Stimulated activated CD8-positive, alpha-beta memory T cell treated with anti-CD3 and anti-CD28 coated beads, Interleukin-4, amount 100 ng/mL, for 48 hours (primary cell): ENCODE results near the gene VARS1.
"Not testable (repeated sequence)": the region's sequence is repeated elsewhere in the genome, so short reads cannot be mapped to it uniquely, and the experiment has no call there.

Experiments used
- DNase-seq: peaks from one replicate; pipeline ENCODE4 v3.0.0-alpha.2; 2020

Gene VARS1

DNA sequence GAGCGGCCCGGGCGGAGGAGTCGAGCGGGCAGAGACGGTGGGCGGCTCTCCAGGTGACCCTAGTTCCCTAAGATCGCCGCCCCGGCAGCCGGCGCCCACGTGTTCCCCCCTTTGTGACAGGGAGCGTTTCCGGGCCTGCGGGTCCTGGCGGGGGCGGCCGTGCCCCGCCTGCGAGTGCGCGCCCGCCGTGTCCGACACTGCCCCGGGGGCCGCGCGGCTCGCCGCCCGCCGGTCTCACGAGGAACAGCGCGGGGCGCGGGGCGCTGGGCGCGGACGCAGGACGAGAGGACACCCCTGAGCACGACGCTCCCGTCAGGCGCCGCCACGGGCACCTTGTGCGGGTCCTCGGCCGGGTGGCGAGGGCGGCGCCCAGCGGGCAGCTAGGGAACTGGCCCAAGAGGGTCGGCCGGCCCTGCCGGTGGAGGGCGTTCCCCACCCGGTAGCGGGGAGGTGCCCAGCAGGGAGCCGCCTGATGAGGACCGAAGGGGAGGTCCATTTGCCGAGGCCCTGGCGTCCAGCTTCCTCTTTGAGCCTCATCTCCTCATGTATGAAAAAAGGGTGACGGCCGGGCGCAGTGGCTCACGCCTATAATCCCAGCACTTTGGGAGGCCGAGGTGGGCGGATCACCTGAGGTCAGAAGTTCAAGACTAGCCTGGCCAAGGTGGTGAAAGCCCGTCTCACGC is at the start of gene VARS1:
Gene VARS1 (minus strand): TSS at position 137 of the 683 bp plus-strand sequence. CDS start 535 bp downstream, outside the sequence.
- DNase-seq, result peak; percentile 90

DNA sequence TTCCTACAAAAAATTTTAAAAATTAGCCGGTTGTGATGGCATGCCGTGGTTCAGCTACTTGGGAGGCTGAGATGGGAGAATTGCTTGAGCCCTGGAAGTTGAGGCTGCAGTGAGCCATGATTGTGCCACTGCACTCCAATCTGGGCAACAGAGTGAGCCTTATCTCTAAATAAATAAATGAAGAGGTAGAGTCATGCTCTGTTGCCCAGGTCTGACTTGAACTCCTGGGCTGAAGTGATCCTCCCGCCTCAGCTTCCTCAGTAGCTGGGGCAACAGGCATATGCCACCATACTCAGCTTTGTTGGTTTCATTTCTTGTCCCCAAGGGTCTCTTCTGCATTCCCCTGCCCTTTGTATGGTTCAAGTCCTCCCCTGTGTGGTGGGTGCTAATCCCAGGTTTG is 49.0 kb upstream of the VARS1 start:
- no peak for DNase-seq

DNA sequence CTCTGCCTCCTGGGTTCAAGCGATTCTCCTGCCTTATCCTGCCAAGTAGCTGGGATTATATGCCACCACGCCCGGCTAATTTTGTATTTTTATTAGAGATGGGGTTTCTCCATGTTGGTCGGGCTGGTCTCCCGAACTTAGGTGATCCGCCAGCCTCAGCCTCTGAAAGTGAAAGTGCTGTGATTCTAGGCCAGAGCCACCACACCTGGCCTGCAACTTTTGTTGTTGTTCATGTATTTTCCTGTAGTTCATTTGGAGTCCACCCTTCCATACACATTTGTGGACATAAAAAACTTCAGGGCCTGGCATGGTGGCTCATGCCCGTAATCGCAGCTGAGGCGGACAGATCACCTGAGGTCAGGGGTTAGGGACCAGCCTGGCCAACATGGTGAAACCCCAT is 46.5 kb upstream of the VARS1 start:
- DNase-seq, result no peak

- DNase-seq, result not testable (repeated sequence)
Measured at GRCh38 chr6:31839779-31840126, 44.2 kb upstream of the VARS1 start.

DNA sequence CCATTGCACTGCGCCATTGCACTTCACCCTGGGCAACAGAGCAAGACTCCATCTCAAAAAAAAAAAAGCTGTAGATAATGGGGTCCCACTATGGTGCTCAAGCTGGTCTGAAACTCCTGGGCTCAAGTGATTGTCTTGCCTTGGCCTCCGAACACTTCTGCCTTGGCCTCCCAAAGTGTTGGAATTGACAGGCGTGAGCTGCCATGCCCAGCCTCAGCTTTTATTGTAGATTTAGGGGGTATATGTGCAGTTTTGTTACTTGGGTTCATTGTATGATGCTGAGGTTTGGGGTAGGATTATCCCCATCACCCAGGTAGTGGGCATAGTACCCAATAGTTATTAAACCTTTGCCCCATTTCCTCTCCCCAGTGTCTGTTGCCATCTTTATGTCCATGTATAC is 43.4 kb upstream of the VARS1 start:
- DNase-seq, result no peak

- not testable (repeated sequence) for DNase-seq
Measured at GRCh38 chr6:31838114-31838553, 42.6 kb upstream of the VARS1 start.

DNA sequence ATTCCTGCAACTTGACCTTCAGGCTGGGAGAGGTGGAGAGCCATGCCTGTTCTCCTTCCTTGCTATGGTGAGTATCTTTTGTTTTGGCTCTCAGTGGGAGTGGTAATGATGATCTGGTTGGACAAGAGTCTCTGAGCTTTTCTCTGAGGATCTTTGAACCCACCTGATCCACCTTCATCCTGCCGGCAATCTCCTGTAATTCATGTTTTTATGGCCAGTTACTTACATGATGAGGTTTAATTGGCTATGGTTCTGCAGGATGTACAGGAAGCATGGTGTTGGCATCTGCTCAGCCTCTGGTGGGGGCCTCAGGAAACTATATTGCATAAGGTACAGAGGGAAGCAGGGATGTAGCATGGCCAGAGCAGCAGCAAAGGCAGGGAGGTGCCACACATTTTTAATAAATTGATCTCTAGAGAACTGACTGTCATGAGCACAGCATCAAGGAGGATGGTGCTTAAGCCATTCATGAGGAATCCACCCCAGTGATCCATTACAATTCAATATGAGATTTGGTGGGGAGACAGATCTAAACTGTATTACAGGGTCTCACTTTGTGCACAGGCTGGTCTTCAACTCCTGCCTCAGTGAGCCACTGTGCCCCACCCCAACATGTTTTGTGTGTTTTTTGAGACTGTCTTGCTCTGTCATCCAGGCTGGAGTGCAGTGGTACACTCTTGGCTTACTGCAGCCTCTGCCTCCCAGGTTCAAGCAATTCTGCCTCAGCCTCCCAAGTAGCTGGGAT is 42.0 kb upstream of the VARS1 start:
- no peak for DNase-seq

DNA sequence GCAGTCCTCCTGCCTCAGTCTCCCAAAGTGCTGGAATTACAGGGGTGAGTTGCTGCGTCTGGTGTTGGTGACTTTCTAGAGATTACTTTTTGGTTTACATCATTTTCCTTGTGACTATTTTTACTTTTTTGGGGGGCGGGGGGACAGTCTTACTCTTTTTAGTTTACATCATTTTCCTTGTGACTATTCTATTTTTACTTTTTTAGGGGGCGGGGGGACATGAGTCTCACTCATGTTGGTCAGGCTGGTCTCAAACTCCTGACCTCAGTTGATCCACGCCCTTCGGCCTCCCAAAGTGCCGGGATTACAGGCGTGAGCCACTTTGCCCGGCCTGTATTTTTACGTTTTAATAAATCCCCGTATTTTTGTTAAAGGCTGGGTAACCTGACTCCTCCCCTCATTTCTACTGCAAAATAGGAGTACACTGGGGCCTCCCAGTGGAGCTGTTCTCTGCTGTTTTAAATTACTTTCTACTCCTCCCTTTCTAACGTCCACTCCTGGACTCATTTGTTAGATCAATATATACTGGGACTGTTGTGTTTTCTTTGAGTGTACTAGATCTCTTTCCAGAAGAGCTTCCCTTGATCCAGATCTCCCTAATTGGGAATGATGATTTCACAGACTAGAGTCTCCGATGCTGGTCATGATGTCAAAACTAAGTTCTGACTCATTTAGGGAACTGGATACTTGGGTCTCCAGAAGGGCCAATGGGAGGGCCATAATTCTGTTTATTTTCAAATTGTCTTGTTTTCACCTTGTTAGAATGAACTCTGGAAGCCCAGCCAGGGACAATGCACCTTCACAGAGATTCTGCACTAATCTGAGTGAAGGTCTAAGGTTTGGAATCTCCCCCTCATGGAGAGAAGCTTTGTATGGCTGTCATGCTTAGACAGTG is 41.2 kb upstream of the VARS1 start:
- DNase-seq, result no peak

GRCh38 chr6:31836047-31836473 is 40.5 kb upstream of the VARS1 start:
- no peak for DNase-seq

GRCh38 chr6:31834367-31835250 is 39.1 kb upstream of the VARS1 start:
- DNase-seq, result peak; percentile 88

GRCh38 chr6:31831350-31832215 is 36.0 kb upstream of the VARS1 start:
- no peak for DNase-seq

DNA sequence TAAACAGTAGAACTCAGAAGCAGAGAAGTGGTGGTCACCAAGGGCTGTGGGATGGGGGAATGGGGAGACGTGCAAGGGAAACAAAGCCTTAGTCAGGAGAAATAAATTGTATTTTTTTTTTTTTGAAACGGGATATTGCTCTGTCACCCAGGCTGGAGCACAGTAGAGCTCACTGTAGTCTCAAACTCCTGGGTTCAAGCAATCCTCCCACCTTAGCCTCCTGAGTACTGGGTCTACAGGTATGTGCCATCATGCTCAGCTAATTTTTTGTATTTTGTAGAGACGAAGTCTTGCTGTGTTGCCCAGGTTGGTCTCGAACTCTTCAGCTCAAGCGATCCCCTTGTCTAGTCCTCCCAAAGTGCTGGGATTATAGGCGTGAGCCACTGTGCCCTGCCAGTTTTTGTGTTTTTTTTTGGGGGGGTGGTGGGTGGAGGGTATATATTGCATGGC is 35.4 kb upstream of the VARS1 start:
- no peak for DNase-seq

GRCh38 chr6:31829633-31830283 is 34.2 kb upstream of the VARS1 start:
- DNase-seq, result no peak

- peak; percentile 93 for DNase-seq
Measured at GRCh38 chr6:31827286-31828079, 31.9 kb upstream of the VARS1 start, which contains the start of gene HSPA1B. HSPA1B (plus strand) TSS chr6:31827738; CDS start chr6:31827951, 213 bp downstream.

DNA sequence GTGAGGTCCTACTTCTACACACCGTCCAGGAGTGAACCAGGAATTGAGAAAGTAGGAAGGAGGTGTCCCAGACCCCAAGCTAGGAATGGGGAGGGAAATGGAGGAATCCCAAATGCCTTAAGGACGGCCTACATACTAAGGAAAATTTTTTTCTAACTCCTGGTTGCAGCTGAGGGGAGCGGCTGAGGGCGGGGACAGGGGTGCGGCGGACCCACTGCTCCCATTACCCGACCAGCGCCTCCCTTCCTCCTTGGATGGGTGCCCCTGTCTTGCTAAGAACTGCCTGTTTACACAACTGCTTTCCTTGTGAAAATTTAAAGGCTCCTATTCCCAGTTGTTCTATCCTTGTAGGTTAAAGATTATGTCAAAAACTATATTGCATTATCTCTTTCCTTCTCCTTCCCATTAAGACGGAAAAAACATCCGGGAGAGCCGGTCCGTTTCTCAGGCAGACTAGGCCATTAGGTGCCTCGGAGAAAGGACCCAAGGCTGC is 31.3 kb upstream of the VARS1 start:
- DNase-seq, result no peak

DNA sequence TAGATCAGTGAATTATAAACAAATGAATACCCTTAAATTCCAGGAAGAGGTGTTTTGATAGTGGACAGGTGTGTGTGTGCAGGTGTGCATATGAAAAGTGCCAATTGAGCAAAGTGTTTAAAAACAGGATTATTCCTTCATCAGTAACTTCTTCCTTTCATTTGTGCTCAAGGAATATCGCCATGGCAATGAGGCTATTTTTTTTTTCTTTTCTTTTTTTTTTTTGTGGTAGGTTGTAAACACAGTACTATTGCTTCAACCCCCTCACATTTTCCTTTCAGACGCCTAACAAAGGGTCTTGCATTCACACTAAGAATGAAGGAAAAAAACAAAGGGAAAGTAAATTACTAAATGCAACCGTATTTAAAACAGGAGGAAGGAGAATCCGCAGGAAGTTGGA is 30.0 kb upstream of the VARS1 start:
- no peak for DNase-seq

- DNase-seq, result not testable (repeated sequence)
Measured at GRCh38 chr6:31823592-31824196, 28.1 kb upstream of the VARS1 start.

DNA sequence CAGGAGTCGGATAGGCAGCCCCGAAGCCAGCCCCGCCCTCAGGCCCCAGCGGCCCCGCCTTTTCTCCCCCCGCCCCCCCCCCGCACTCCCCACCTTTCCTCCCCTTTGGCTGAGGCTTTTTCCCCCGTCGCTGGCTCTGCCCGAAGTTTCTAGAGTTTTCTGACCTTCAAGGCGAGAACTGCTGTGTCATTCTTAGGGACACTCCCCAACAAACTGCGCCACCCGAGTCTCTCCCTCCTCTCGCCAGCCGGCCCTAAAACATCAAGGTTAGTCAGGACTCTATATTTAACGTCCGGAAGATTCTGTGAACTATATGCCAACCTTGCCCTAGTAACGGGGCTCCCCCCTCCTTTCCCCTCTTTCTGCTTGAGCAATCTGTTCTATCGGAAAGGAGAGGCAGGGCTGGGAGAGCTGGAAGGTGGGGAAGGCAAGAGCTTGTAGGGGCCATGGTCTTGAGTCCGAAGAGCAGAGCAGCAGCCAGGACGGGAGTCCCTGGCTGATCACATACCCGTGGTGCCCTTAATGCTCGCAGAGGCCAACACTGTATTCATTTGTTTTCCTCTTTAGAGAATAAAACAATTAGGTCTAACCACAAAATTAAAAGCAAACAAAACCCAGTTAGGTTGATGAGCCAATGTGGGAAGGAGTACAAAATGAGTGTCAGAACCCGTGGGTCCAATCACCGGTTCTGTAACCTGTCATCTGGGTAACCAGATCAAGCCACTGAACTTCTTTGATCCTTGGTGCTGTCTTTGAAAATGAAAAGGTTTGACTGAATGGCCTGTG is 26.7 kb upstream of the VARS1 start:
- peak; percentile 75 for DNase-seq
